Aorta (tissue), 5 donors: ENCODE measurements around the gene UBXN2A. TPM values are rescaled to one million over a fixed set of nuclear protein-coding genes. Genes with fewer than 3 reads are reported as not detected.

ENCODE experiments used
- ATAC-seq: fragments of 200-7000 bp; cut with Tn5 transposase; one replicate; pipeline ENCODE4 v1.9.1; 2022; ENCODE audit warnings: moderate library complexity; ENCODE audit not compliant: low FRiP score
- DNase-seq, 2 donors: peaks; one replicate each; pipeline ENCODE4 v3.0.0-alpha.2; 2020
- H3K27ac ChIP-seq, 2 donors: one replicate each; pipeline ENCODE4 v1.5.1; 2013; ENCODE audit warnings: low read length in 2 of 2, mild to moderate bottlenecking in 2 of 2, moderate library complexity in 2 of 2, control low read depth in 1 of 2, inconsistent platforms in 1 of 2, low read depth in 1 of 2
- H3K27me3 ChIP-seq, 2 donors: one replicate each; pipeline ENCODE4 v1.6.1; 2013; ENCODE audit warnings: control low read depth in 1 of 2, low read length in 1 of 2, mild to moderate bottlenecking in 1 of 2, moderate library complexity in 1 of 2; ENCODE audit not compliant: insufficient read depth in 2 of 2, control insufficient read depth in 1 of 2
- H3K36me3 ChIP-seq, 2 donors: one replicate each; pipeline ENCODE4 v1.6.1; 2013; ENCODE audit warnings: control low read depth in 1 of 2, low read length in 1 of 2, mild to moderate bottlenecking in 1 of 2; ENCODE audit not compliant: insufficient read depth in 2 of 2, control insufficient read depth in 1 of 2
- H3K4me1 ChIP-seq, 2 donors: one replicate each; pipeline ENCODE4 v1.6.1; 2013; ENCODE audit warnings: low read length in 2 of 2, control low read depth in 1 of 2, mild to moderate bottlenecking in 1 of 2, moderate library complexity in 1 of 2; ENCODE audit not compliant: insufficient read depth in 2 of 2, control insufficient read depth in 1 of 2
- H3K4me3 ChIP-seq, 2 donors: one replicate each; pipeline ENCODE4 v1.5.1; 2013; ENCODE audit warnings: low read length in 2 of 2, control low read depth in 1 of 2, mild to moderate bottlenecking in 1 of 2
- H3K9me3 ChIP-seq: one replicate; pipeline ENCODE4 v1.6.1; 2013; ENCODE audit warnings: mild to moderate bottlenecking, low read length; ENCODE audit not compliant: control insufficient read depth
- WGBS, 2 donors: extraction: QIAGEN DNeasy Blood & Tissue Kit; methylation state at CpG; one replicate each; pipeline ENCODE4 v1.1.7; 2013; 5-methylcytosine and 5-hydroxymethylcytosine counted together
- intact Hi-C, 2 donors: fragments of 100-400 bp; cut with DNase I; formaldehyde crosslinking; loops; one replicate each; pipeline versions ENCODE4 v1.14.2 to v1.15.0; 2022
- polyA plus RNA-seq, 2 donors: library from polyadenylated mRNA; stranded (reverse); fragments of 200-250 nt; gene quantifications; one replicate each; pipeline ENCODE4 v1.2.3, GENCODE V29; 2013
- total RNA-seq, 2 donors: library from RNA; stranded (reverse); fragmentation: NEBNext Ultra II Directional; extraction: Animal tissue kit (Norgen Biotek cat#: 25700); gene quantifications; one replicate each; pipeline ENCODE4 v1.2.1, GENCODE V29; 2021
- donor health status: healthy with polysubstance abuse.
- donor health status: Bipolar disorder and iron deficiency.
- donor health status: DM: no; HTN: no; CAD: no.
- donor health status: DM: no; HTN: no; CAD: no.
- donor health status: DM: yes; HTN: yes; CAD: no.

UBXN2A gene
- total and polyA plus RNA-seq, 4 donors: 10.0 to 19.5 (median 14.2) TPM

- peak within 1 kb of the TSS; percentile 86 to 92 for H3K4me3 ChIP-seq
- H3K27me3 ChIP-seq: no peaks in the 10 kb centered on the region
- DNase-seq: peak; percentile 93 to 97
- H3K9me3 ChIP-seq: no peaks in the 10 kb centered on the region
- intact Hi-C loops: loop anchor here (5.0 to 10.0 kb wide), 3 partner anchors 118 to 155 kb away; partner anchors contain the start of genes FKBP1B (in 2 of the 2), WDCP (in 2 of the 2), SF3B6 (in 1 of the 2) and TP53I3 (in 1 of the 2)
- peak within 1 kb of the TSS; percentile 91 to 97 for H3K27ac ChIP-seq
- peak; percentile 98 for ATAC-seq
- no peaks in the 10 kb centered on the region for H3K36me3 ChIP-seq
- 0% methylated on average over 80 to 88 of the region's 88 CpGs for WGBS, 2 donors
- H3K4me1 ChIP-seq: no peaks in the 10 kb centered on the region
Observed at GRCh38 chr2:23926750-23927571, 13.3 kb upstream of the UBXN2A start, which contains the start of gene ATAD2B. TSS of gene ATAD2B (minus strand) at chr2:23927123. CDS start at chr2:23926770, 353 bp downstream.

GRCh38 chr2:23934259-23934658 lies 6.0 kb upstream of the UBXN2A start:
- no peaks in the 10 kb centered on the region for H3K4me1 ChIP-seq
- H3K4me3 ChIP-seq: no peak overlapping the region
- H3K27ac ChIP-seq: no peak overlapping the region
- no peaks in the 10 kb centered on the region for H3K36me3 ChIP-seq
- no peak for ATAC-seq
- DNase-seq: no peak
- intact Hi-C loops: no loop called here
- 77 to 78% methylated on average over 1 of the region's 1 CpG for WGBS, 2 donors
- no peaks in the 10 kb centered on the region for H3K27me3 ChIP-seq
- no peaks in the 10 kb centered on the region for H3K9me3 ChIP-seq

- Histone ChIP-seq H3K4me1 (no peaks in the 10 kb centered on the region), H3K4me3 (peak overlapping the region; percentile 63 to 83), H3K27me3 (no peaks in the 10 kb centered on the region), H3K36me3 (no peaks in the 10 kb centered on the region), H3K9me3 (no peaks in the 10 kb centered on the region), H3K27ac (peak overlapping the region; percentile 45 to 86)
- intact Hi-C loops: loop anchor here in 1 of 2 donors (5.0 kb wide), 1 partner anchor 106 kb away; the partner anchor contains the start of genes FKBP1B and WDCP
- ATAC-seq (peak; percentile 57), DNase-seq (no peak)
- 0% methylated on average over 46 of the region's 46 CpGs for WGBS, 2 donors
Observed at GRCh38 chr2:23940718-23941620, 706 bp downstream of the UBXN2A start.

- intact Hi-C loops: loop anchor here in 1 of 2 donors (5.0 kb wide), 1 partner anchor 106 kb away; the partner anchor contains the start of genes FKBP1B and WDCP
- no peaks in the 10 kb centered on the region for H3K36me3 ChIP-seq
- no peaks in the 10 kb centered on the region for H3K4me1 ChIP-seq
- no peak overlapping the region for H3K27ac ChIP-seq
- WGBS, 2 donors: 83 to 85% methylated on average over 8 of the region's 8 CpGs
- no peak for DNase-seq
- no peak overlapping the region for H3K4me3 ChIP-seq
- H3K27me3 ChIP-seq: no peaks in the 10 kb centered on the region
- no peaks in the 10 kb centered on the region for H3K9me3 ChIP-seq
- no peak for ATAC-seq
Observed at GRCh38 chr2:23941644-23942043, 1.4 kb downstream of the UBXN2A start.

- Histone ChIP-seq H3K4me3 (no peak overlapping the region), H3K27me3 (no peaks in the 10 kb centered on the region), H3K9me3 (no peaks in the 10 kb centered on the region), H3K36me3 (no peaks in the 10 kb centered on the region), H3K4me1 (no peaks in the 10 kb centered on the region), H3K27ac (no peak overlapping the region)
- WGBS, 2 donors: 98% methylated on average over 11 of the region's 11 CpGs
- DNase-seq (no peak), ATAC-seq (no peak)
- intact Hi-C loops: loop anchor here in 1 of 2 donors (5.0 kb wide), 1 partner anchor 104 kb away; the partner anchor contains the start of genes FKBP1B and WDCP
Observed at GRCh38 chr2:23943666-23944065, 3.4 kb downstream of the UBXN2A start.

GRCh38 chr2:23944527-23944926 lies 4.3 kb downstream of the UBXN2A start:
- Histone ChIP-seq H3K27ac (no peak overlapping the region), H3K9me3 (no peaks in the 10 kb centered on the region), H3K4me1 (no peaks in the 10 kb centered on the region), H3K36me3 (no peaks in the 10 kb centered on the region), H3K4me3 (no peak overlapping the region), H3K27me3 (no peaks in the 10 kb centered on the region)
- DNase-seq (no peak), ATAC-seq (no peak)
- WGBS, 2 donors: 94 to 96% methylated on average over 1 of the region's 1 CpG
- intact Hi-C loops: loop anchor here in 1 of 2 donors (5.0 kb wide), 1 partner anchor 103 kb away; the partner anchor contains the start of genes FKBP1B and WDCP

GRCh38 chr2:23944976-23945375 lies 4.7 kb downstream of the UBXN2A start:
- intact Hi-C loops: loop anchor here in 1 of 2 donors (5.0 kb wide), 1 partner anchor 102 kb away; the partner anchor contains the start of genes FKBP1B and WDCP
- no peaks in the 10 kb centered on the region for H3K4me1 ChIP-seq
- H3K36me3 ChIP-seq: no peaks in the 10 kb centered on the region
- no peak for ATAC-seq
- no peak overlapping the region for H3K27ac ChIP-seq
- no peaks in the 10 kb centered on the region for H3K9me3 ChIP-seq
- no peaks in the 10 kb centered on the region for H3K27me3 ChIP-seq
- no peak for DNase-seq
- H3K4me3 ChIP-seq: no peak overlapping the region

GRCh38 chr2:23947350-23947749 lies 7.1 kb downstream of the UBXN2A start:
- Histone ChIP-seq H3K27me3 (no peaks in the 10 kb centered on the region), H3K4me1 (no peaks in the 10 kb centered on the region), H3K4me3 (no peak overlapping the region), H3K27ac (no peak overlapping the region), H3K9me3 (no peaks in the 10 kb centered on the region), H3K36me3 (no peaks in the 10 kb centered on the region)
- 89 to 94% methylated on average over 2 of the region's 2 CpGs for WGBS, 2 donors
- DNase-seq: no peak
- intact Hi-C loops: no loop called here
- ATAC-seq: no peak
